SK-N-SH (cell line): ENCODE data around the gene DHRS4.

Experiments
- EP300 ChIP-seq, 2 experiments: IDR thresholded peaks; 2 replicates each; pipeline versions ENCODE4 v1.4.0 to v1.6.1; 2012; ENCODE audit warnings: borderline replicate concordance in 1 of 2, low read depth in 1 of 2, low read length in 1 of 2
- EZH2phosphoT487 ChIP-seq: fragments of 200-600 bp; sonication (generic); IDR thresholded peaks from 2 replicates; pipeline ENCODE4 v1.6.1; 2017; ENCODE audit warnings: low read depth, mixed run types, mild to moderate bottlenecking, antibody characterized with exemption, moderate library complexity, borderline replicate concordance
- MXI1 ChIP-seq: IDR thresholded peaks from 2 replicates; pipeline ENCODE4 v1.6.1; 2012; ENCODE audit warnings: mild to moderate bottlenecking, low read depth, low read length, improper control_type of control experiment
- NRF1 ChIP-seq: IDR thresholded peaks from 2 replicates; pipeline ENCODE4 v1.6.1; 2012; ENCODE audit warnings: low read depth, mild to moderate bottlenecking, low read length
- PBX3 ChIP-seq: IDR thresholded peaks from 2 replicates; pipeline ENCODE4; 2012
- RXRA ChIP-seq: IDR thresholded peaks from 2 replicates; pipeline ENCODE4 v1.4.0; 2012; ENCODE audit warnings: low read depth, mild to moderate bottlenecking, borderline replicate concordance
- SIN3A ChIP-seq: IDR thresholded peaks from 2 replicates; pipeline ENCODE4 v1.6.1; 2012; ENCODE audit warnings: low read depth, mild to moderate bottlenecking, low read length, moderate library complexity, borderline replicate concordance
- YY1 ChIP-seq: IDR thresholded peaks from 2 replicates; pipeline ENCODE4 v1.4.0; 2012; ENCODE audit warnings: low read depth, mild to moderate bottlenecking
- TF ChIP-seq, protein P1 (sequence below): fragments of 200-600 bp; sonication (generic); IDR thresholded peaks from 2 replicates; pipeline ENCODE4 v1.6.1; 2017; ENCODE audit warnings: antibody characterized with exemption, mild to moderate bottlenecking, moderate library complexity
- TF ChIP-seq, protein P2 (sequence below): fragments of 150-350 bp; IDR thresholded peaks from 2 replicates; pipeline ENCODE4 v1.6.1; 2017; ENCODE audit warnings: antibody characterized with exemption, low read length, low read depth, borderline replicate concordance

- TF ChIP-seq, protein P1, sequence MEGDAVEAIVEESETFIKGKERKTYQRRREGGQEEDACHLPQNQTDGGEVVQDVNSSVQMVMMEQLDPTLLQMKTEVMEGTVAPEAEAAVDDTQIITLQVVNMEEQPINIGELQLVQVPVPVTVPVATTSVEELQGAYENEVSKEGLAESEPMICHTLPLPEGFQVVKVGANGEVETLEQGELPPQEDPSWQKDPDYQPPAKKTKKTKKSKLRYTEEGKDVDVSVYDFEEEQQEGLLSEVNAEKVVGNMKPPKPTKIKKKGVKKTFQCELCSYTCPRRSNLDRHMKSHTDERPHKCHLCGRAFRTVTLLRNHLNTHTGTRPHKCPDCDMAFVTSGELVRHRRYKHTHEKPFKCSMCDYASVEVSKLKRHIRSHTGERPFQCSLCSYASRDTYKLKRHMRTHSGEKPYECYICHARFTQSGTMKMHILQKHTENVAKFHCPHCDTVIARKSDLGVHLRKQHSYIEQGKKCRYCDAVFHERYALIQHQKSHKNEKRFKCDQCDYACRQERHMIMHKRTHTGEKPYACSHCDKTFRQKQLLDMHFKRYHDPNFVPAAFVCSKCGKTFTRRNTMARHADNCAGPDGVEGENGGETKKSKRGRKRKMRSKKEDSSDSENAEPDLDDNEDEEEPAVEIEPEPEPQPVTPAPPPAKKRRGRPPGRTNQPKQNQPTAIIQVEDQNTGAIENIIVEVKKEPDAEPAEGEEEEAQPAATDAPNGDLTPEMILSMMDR, result no peak
- no peak for TF ChIP-seq PBX3
- no peak for TF ChIP-seq SIN3A
- TF ChIP-seq, protein P2, sequence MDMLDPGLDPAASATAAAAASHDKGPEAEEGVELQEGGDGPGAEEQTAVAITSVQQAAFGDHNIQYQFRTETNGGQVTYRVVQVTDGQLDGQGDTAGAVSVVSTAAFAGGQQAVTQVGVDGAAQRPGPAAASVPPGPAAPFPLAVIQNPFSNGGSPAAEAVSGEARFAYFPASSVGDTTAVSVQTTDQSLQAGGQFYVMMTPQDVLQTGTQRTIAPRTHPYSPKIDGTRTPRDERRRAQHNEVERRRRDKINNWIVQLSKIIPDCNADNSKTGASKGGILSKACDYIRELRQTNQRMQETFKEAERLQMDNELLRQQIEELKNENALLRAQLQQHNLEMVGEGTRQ, result no peak
- TF ChIP-seq RXRA, result no peak
- TF ChIP-seq NRF1, result no peak
- no peak for TF ChIP-seq EZH2phosphoT487
- no peak for TF ChIP-seq EP300 (IDR thresholded peaks at IDR 0.05; ENCODE audit: borderline replicate concordance in 1 of 2, low read depth in 1 of 2, low read length in 1 of 2)
- TF ChIP-seq MXI1, result no peak
- no peak for TF ChIP-seq YY1
Observed at GRCh38 chr14:23935158-23935557, 18.4 kb upstream of the DHRS4 start.
